HG03342 (cell line): Measurements from ENCODE around the gene BCAP31.

Source experiments
- ATAC-seq: cut with Tn5 transposase; IDR thresholded peaks from one replicate; pipeline ENCODE4 v1.9.1; 2021; ENCODE audit warnings: mild to moderate bottlenecking, moderate library complexity; ENCODE audit not compliant: unreplicated experiment

The BCAP31 gene

DNA sequence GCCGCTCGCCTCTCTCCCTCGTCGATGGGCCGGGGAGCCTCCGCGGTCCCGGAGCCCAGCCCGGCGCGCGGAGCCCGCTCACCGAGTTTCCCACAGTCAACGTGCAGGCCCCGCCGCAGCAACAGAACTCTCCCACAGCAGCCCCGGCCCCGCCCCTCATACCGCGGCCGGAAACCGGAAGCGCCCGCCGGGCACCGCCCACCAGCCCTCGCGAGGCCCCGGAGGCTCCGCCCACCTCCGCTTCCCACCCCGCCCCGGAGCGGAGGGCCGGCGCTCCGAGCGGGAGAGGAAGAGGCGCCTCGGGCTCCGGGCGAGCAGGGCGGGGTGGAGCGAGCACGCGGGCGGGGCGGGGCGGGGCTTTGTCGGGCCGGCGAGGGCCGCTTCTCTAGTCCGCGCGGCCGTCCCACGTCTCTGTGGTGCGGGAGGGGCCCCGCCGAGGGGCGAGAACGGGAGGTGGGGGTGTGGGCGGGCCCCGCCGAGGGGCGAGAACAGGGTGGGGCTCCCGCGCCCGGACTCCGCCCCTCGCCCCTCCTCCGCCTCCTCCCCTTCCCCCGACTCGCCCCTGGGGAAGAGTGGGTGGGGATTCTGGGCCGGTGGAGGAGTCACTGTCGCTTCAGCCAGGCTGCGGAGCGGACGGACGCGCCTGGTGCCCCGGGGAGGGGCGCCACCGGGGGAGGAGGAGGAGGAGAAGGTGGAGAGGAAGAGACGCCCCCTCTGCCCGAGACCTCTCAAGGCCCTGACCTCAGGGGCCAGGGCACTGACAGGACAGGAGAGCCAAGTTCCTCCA lies at the start of gene BCAP31, which contains the start of gene ABCD1:
TSS of gene BCAP31 (minus strand) at position 136 of the 787 bp plus-strand sequence. CDS start 1,143 bp downstream, outside the sequence.
TSS of gene ABCD1 (plus strand) at position 605 of the 787 bp plus-strand sequence. CDS start 411 bp downstream, outside the sequence.
- peak; percentile 51 for ATAC-seq

DNA sequence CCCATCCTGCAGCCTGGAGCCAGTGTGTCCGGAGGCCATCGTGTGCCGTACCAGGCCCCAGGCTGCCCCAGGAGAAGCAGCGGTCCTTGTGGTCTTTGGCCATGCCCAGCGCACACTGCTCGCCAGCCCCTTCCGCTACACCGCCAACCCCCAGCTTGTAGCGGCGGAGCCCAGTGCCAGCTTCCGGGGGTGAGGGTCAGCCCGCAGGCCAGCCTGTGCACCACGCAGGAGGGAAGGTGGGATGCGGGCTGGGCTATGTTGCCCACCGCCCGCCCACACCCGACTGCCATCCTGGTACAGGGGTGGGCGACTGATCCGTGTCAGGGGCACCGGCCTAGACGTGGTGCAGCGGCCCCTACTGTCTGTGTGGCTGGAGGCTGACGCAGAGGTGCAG lies 49.0 kb upstream of the BCAP31 start:
- ATAC-seq = no peak

DNA sequence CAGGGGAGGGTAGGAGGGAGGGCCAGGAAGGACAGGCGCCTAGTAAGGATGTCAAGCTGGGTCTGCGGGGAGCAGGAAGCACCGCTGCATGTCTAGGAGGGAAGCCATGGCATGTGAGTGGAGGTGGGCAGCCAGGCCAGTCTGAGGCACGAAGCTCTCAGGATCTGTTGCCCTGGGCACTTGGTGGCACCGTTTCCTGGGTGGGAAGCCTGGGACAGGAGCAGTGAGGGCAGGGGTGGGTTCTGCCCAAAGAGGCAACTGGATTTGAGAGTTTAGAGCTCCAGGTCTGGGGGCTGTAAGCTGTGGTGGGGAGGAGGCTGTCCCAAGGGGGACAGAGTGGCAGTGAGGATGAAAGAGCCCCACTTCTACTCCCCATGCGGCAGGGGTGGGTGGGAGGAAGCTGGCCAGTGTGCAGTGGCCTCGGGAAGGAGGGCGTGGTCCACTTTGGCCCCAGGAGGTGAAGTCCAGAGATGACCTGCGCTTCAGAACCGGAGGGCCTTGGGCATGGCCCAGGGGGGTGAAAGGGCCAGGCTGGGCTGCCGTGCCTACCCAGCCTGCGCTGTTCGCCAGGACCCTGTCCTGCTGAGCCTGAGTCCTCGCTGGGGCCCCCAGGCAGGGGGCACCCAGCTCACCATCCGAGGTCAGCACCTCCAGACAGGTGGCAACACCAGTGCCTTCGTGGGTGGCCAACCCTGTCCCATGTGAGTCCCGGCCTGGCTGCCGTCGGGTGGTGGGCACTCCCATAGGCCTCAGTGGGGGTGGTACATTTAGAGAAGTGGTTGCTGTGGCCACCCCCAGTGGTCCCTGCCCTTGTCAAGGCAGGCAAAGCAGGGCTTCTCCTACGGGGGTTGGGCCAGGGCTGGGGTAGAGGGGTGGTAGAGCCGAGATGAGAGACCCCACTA lies 48.4 kb upstream of the BCAP31 start:
- ATAC-seq = no peak

DNA sequence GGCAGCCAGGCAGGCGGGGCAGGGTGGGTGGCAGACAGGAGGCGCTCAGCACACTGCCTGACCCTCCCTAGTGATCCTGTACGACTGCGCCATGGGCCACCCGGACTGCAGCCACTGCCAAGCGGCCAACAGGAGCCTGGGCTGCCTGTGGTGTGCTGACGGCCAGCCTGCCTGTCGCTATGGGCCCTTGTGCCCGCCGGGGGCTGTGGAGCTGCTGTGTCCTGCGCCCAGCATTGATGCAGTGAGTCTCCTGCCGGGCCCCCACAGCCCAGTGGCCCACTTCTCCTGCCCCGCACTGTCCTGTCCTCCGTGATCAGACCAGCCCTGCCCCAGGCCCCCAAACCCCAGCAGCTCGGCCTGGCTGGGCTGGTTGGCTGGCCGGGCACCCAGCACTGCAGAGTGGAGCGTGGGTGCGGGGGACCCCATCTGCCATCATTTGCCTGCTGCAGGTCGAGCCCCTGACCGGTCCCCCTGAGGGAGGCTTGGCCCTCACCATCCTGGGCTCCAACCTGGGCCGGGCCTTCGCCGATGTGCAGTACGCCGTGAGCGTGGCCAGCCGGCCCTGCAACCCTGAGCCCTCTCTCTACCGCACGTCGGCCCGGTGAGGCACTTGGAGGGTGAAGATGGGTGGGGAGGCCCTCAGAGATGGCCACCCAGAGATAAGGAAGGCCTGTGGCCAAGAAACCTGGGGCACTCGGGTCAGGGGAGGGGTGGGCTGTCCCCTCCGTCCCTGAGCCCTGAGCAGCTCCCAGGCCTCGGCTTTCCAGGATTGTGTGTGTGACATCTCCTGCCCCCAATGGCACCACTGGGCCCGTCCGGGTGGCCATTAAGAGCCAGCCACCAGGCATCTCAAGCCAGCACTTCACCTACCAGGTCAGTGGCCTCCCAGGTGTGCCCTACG lies 47.5 kb upstream of the BCAP31 start:
- ATAC-seq = no peak

DNA sequence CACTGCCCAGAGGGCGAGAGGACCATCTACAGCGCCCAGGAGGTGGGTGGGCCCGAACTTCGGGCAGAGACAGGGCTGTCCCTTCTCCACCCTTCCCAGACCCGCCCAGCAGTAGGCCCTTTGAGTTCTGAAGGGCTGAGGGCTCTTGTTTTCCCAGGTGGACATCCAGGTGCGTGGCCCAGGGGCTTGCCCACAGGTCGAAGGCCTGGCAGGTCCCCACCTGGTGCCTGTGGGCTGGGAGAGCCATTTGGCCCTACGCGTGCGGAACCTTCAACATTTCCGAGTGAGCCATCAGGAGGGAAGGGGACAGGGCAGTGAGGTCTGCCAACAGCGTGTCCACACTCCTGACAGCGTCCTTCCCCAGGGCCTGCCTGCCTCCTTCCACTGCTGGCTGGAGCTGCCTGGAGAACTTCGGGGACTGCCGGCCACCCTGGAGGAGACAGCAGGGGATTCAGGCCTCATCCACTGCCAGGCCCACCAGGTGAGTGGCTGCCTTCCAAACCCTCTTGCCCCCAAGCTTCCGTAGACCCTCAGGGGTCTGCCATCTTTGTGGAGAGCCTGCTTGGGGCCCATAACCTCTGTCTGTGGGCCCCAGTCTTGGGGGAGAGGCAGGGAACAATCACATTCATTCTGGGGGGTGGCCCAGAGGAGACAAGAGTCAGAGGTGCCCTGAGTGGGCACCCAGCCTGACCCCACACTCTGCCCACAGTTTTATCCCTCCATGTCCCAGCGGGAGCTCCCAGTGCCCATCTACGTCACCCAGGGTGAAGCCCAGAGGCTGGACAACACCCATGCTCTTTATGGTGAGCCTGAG lies 46.6 kb upstream of the BCAP31 start:
- no peak for ATAC-seq

DNA sequence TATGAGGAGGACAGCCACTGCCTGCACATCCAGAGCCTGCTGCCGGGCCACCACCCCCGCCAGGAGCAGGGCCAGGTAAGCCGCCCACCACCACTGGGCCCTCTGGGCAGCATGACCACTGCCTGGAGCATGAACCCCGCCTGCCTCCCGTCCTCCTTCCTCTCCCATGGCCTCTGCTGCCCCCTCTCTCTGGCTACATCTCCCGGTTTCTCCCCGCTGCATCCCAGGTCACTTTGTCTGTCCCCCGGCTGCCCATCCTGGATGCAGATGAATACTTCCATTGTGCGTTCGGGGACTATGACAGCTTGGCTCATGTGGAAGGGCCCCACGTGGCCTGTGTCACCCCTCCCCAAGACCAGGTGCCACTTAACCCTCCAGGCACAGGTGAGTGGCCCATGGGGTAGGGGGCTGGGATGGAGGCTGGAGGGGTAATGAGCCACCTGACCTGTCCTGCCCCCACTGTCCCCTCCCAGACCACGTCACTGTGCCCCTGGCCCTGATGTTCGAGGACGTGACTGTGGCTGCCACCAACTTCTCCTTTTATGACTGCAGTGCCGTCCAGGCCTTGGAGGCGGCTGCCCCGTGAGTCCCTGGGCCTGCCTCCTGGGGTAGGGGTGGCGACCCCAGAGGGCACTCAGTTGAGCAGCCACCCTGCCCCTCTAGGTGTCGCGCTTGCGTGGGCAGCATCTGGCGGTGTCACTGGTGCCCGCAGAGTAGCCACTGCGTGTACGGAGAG lies 45.8 kb upstream of the BCAP31 start:
- no peak for ATAC-seq

DNA sequence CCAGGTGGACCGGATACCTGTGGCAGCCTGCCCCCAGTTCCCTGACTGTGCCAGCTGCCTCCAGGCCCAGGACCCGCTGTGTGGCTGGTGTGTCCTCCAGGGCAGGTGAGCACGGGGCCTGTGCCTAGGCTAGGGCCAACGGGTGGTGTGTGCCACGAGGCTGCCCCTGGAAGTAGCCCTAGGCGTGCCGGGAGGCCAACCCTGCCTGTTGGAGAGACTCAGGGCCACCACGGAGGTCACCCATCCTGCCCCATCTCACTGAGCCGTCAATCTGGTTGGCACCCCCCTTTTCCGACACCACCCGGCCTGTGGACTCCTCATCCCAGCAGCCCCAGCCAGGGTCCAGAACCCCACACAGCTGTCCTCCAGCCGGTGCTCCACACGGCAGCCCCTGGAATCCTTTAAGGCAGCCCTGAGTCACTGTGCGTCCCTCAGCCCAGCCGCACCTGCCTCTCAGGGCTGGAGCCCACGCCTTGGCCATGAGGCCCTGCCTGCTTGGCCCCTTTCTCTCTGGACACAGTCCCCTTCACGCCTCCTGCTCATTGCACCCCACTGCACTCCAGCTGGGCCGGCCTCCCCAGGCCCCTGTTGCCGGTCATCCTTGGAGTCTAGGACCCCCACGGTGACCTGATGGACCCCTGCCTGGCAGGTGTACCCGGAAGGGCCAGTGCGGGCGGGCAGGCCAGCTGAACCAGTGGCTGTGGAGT lies 45.1 kb upstream of the BCAP31 start:
- no peak for ATAC-seq

DNA sequence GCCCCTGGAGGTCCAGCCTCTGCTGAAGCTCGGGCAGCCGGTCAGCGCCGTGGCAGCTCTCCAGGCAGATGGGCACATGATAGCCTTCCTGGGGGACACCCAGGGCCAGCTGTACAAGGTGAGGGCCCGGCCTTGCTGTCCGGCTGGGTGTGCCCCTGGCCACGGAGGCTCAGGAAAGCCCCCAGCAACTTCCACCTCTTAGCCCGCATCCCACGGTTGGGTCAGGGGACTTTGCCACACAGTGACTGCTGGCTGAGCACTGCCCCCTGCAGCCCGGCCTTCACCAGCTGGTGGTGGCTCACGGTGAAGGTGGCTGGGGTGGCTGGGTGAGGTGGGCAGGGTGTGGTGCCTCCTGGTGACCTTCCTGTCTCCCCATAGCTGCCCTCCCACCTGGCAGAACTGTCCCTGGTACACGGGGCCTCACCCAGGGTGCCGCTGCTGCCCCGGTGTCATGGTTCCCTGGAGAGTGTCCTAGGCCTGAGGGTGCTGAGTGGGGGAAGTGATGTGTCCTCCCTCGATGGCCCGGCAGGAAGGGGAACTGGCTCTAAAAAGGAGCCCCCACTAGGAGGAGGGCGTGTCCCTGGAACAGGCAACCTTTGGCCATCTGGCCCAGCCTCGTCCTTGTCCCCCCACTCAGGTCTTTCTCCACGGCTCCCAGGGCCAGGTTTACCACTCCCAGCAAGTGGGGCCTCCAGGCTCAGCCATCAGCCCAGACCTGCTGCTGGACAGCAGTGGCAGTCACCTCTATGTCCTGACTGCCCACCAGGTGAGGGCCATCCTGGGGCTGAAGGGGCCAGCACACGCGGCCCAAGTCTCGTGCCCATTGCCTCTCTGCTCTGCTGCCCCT lies 44.3 kb upstream of the BCAP31 start:
- no peak for ATAC-seq

DNA sequence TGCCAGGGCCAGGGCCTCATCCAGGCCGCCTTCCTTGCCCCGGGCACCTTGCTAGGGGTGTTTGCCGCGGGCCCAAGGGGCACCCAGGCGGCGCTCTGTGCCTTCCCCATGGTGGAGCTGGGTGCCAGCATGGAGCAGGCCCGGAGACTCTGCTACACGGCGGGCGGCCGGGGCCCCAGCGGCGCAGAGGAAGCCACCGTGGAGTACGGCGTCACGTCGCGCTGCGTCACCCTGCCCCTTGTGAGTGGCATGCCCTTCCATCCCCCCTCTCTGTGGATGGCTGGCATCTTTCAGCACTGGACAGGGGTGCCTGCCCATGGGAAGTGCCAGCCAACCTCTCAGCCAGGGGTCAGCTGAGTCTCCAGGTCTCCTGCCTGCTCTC lies 43.5 kb upstream of the BCAP31 start:
- ATAC-seq = no peak

DNA sequence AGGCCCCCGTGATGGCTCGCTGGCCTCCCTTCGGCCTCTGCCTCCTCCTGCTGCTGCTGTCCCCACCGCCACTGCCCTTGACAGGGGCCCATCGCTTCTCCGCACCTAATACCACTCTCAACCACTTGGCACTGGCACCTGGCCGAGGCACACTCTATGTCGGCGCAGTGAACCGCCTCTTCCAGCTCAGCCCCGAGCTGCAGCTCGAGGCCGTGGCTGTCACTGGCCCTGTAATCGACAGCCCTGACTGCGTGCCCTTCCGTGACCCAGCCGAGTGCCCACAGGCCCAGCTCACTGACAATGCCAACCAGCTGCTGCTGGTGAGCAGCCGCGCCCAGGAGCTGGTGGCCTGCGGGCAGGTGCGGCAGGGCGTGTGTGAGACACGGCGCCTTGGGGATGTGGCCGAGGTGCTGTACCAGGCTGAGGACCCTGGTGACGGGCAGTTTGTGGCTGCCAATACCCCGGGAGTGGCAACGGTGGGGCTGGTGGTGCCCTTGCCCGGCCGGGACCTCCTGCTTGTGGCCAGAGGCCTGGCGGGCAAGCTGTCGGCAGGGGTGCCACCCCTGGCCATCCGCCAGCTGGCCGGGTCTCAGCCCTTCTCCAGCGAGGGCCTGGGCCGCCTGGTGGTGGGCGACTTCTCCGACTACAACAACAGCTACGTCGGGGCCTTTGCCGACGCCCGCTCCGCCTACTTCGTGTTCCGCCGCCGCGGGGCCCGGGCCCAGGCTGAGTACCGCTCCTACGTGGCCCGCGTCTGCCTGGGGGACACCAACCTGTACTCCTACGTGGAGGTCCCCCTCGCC lies 42.9 kb upstream of the BCAP31 start:
- ATAC-seq = no peak

DNA sequence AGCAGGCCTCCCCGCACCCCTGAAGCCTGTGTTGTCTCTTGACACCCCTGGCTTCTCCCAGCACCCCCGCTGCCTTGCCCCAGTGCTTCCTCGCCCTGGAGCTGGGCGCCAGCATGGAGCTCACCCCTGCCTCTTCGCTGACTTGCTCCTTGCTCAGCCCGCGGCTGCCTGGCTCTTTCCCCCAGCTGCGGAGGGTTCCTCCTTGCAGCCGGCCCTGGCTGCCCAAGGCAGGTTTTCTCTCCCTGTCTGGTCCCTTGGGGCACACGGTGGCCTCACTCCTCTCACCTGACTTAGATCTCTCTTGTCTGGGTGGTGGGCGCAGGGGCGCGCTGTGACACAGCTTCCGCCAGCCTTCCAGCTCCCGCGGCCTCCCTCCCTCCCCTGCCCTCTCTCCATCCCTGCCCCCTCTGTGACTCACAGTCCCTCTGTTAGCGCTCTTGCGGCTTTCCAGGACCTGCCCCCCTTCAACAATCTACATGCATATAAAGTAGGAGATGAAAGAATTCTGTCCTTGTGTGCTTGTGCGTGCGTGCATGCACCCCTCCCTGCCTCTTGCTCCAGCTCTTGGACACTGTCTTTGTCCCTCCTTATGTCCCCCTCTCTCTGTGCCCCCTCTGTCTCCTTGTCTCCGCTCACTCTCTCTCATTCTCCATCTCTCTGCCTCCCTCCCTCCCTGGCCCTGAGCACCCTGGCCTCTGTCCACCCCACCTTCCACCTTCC lies 42.1 kb upstream of the BCAP31 start:
- ATAC-seq = no peak

DNA sequence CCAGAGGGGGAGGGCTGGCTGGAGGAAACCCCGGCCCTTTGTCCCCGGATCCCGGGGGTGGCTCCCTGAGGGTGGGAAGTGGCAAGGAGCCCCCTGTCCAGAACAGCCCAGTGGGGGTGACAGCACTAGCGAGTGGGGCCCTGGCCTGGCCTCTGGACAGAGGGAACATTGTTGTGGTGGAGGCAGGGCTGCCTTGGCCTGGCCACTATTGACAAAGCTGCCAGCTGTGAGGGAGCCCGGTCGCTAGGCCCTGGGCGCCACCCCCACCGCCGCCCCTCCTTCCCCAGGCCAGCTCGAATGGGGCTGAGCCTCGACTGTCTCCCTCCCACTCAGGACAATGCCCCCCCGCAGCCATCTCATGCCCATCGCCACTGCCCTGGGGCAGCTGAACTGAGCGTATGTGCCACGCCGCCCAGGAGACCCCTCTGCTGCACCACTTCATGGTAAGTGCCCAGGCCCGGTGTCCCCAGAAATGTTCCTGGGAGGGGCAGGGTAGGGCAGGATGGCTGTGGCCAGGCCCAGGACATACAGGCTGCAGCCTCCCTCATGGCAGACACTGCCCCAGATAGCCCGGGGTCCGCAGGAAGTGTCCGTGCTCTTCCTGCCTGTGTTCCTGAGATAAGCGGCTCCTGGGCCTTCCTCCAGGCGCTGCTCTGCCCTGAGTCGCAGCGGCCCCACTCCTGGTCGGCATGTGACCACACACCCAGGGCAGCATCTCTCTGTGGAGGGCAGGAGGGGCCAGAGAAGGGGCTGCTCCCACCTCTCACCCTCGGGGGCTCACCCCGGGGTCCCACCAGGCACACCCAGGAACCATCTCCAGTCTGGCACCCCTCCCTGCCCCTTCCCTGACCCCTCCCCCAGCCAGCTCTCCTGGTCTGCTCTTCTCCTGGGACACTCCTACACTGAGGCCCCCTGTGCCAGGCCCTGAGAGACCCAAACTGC lies 41.2 kb upstream of the BCAP31 start:
- no peak for ATAC-seq

DNA sequence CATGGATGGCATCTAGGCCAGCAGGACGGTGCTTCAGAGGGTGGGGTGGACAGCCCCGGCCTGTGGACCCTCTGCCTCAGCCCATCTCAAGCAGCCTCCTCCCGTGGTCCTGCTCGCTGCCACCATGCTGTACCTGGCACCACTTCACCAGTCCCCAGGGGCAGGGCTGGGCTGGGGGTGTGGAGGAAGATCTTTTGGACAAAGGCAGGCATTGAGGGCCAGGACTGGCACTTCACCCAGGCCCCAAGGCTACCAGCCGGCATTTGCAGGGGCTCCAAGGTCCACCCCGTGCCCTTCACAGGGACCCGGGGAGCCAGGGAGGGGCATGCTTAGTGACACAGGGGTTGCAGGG lies 40.6 kb upstream of the BCAP31 start:
- no peak for ATAC-seq

DNA sequence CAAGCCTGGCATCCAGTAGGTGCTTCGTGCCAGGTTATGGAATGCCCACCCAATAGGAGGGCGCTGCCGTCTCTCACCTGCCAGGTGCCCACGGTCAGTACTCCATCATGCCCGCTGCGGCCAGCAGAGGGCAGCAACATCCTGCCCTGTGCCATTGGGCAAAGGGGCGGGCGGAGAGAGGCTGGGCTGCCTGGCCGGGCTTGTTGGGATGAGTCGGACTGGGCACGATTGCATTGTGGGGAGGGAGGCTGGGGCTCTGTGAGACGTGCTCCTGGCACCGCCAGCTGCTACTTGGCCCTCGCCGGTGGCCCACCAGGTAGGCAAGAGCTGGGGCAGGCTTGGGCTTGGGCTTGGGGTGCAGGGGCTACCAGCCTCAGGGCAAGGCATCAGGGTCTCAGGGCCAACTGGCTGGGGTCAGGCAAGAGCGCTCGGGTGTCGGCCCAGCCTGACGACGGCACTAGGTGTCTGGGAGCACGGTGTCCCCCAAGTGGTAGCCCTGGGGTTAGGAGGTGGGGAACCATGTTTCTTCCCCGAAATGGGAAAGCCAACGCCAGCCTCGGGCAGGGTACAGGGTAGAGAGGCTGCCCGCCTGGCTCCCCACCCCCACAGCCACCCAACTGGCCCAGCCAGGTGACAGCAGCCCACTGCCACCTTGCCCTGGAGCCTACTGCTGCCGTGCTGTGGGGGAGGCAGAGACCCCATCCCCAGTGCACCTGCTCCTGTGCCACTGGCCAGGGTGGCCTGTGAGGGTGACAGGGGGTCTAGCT lies 40.0 kb upstream of the BCAP31 start, which contains the start of gene PLXNB3:
TSS of gene PLXNB3 (plus strand) at position 261 of the 767 bp plus-strand sequence. CDS start 1,287 bp downstream, outside the sequence.
- ATAC-seq = peak; percentile 62
